C4-2B (cell line): Measurements from ENCODE around the gene LOXL3.

ENCODE experiments used
- CTCF ChIP-seq: fragments of 450-650 bp; conservative IDR thresholded peaks from 2 replicates; pipeline ENCODE4 v1.5.1; 2017; ENCODE audit warnings: mild to moderate bottlenecking
- ZFX ChIP-seq: fragments of 450-650 bp; IDR thresholded peaks from 2 replicates; pipeline ENCODE4 v1.6.1; 2017

- no peak for TF ChIP-seq CTCF
- no peak for TF ChIP-seq ZFX
These were observed 18.6 kb upstream of the LOXL3 start for GRCh38 chr2:74572178-74572925.
